K562 (cell line): ENCODE measurements around the gene MPC1.

Source experiments
- KDM1A ChIP-seq, 2 experiments: fragments of 450-650 bp; IDR thresholded peaks; 2 replicates each; pipeline ENCODE4 v1.6.1; 2016; ENCODE audit warnings: mild to moderate bottlenecking in 2 of 2
- PHF21A ChIP-seq: fragments of 450-650 bp; IDR thresholded peaks from 2 replicates; pipeline ENCODE4 v1.6.1; 2017; ENCODE audit warnings: low read depth, borderline replicate concordance

- TF ChIP-seq KDM1A (IDR thresholded peaks at IDR 0.05) (no peak), PHF21A (no peak)
These were observed 35.8 kb downstream of the MPC1 start for GRCh38 chr6:166346965-166347364.
